DMS153 (cell line): Measurements from ENCODE around the gene PTPN7.

Source experiments
- DNase-seq: peaks from one replicate; lab custom pipeline; 2025; lab: John Stamatoyannopoulos, UW

The PTPN7 gene

GRCh38 chr1:202106340-202107254, 53.8 kb downstream of the PTPN7 start:
- peak; percentile 87 for DNase-seq

- peak; percentile 92 for DNase-seq
Measured at GRCh38 chr1:202105571-202106339, 54.6 kb downstream of the PTPN7 start.

GRCh38 chr1:202104073-202104472, 56.3 kb downstream of the PTPN7 start:
- DNase-seq = no peak

GRCh38 chr1:202101184-202101583, 59.2 kb downstream of the PTPN7 start:
- peak; percentile 20 for DNase-seq
